HepG2 (cell line): ENCODE data around the gene FEM1B. TPM values are rescaled to one million over a fixed set of nuclear protein-coding genes. Genes with fewer than 3 reads are reported as not detected.

Source experiments
- ATAC-seq: fragments of 200-7000 bp; cut with Tn5 transposase; 3 replicates; pipeline ENCODE4 v1.9.1; 2020; ENCODE audit warnings: mild to moderate bottlenecking, moderate library complexity
- BruUV-seq: library from RNA; stranded (reverse); fragments of 400-500 nt; replicated peaks from 2 replicates; lab custom pipeline; 2021; lab: Mats Ljungman, UMichigan
- CTCF ChIA-PET: fragments of 300-600 bp; formaldehyde crosslinking; extraction: SDS; loops from one replicate; lab custom pipeline; 2021; ENCODE audit warnings: low total read pairs, inconsistent platforms, low intra/inter-chr PET ratio; lab: Yijun Ruan, JAX
- POLR2A ChIA-PET: fragments of 350-600 bp; sonication (Branson Sonifier 250); formaldehyde crosslinking; loops from one replicate; lab custom pipeline; 2020; ENCODE audit warnings: antibody characterized with exemption, inconsistent platforms; lab: Yijun Ruan, JAX
- DNase-seq: peaks from one replicate; pipeline ENCODE4 v3.0.0-alpha.2; 2015; ENCODE audit warnings: low spot score
- FAIRE-seq: peaks from 3 replicates; lab custom pipeline; 2011; peaks lifted over from hg19 to GRCh38; lab: Jason Lieb, UNC
- H2AFZ ChIP-seq: one replicate; pipeline ENCODE4 v1.6.1; 2011; ENCODE audit warnings: low read length, inconsistent platforms
- H3K27ac ChIP-seq: fragments of 300-600 bp; 3 replicates; pipeline ENCODE4 v1.8.0; 2011; ENCODE audit warnings: mixed run types, mild to moderate bottlenecking, mixed read lengths, low read length, inconsistent platforms; ENCODE audit not compliant: insufficient read depth; ENCODE audit errors: extremely low read length
- H3K27me3 ChIP-seq, 2 experiments: fragments of 200-600 bp in 1 of 2; 2 replicates in 1 of 2; 3 replicates in 1 of 2; pipeline versions ENCODE4 v1.6.0 to v1.8.0; 2011; ENCODE audit warnings: low read length in 2 of 2, mild to moderate bottlenecking in 2 of 2, moderate library complexity in 2 of 2, inconsistent platforms in 1 of 2; ENCODE audit not compliant: insufficient read depth in 2 of 2, control insufficient read depth in 1 of 2
- H3K36me3 ChIP-seq, 2 experiments: fragments of 200-600 bp in 1 of 2; replicated peaks in 1 of 2; 2 replicates in 1 of 2; 3 replicates in 1 of 2; pipeline versions ENCODE4 v1.5.1 to v1.8.0; 2011; ENCODE audit warnings: low read length in 2 of 2, inconsistent platforms in 1 of 2; ENCODE audit not compliant: insufficient read depth in 2 of 2, control insufficient read depth in 1 of 2
- H3K4me1 ChIP-seq: 2 replicates; pipeline ENCODE4 v1.5.1; 2012; ENCODE audit warnings: low read length, inconsistent platforms; ENCODE audit not compliant: insufficient read depth
- H3K4me2 ChIP-seq: 2 replicates; pipeline ENCODE4 v1.6.0; 2011; ENCODE audit warnings: low read depth, low read length, inconsistent platforms
- H3K4me3 ChIP-seq, 3 experiments: fragments of 200-600 bp in 1 of 3; sonication (generic), shearing (Covaris generic) in 1 of 3; replicated peaks in 1 of 3; 2 replicates each; pipeline ENCODE4 v1.5.1; 2011 to 2016; ENCODE audit warnings: low read length in 3 of 3, inconsistent platforms in 2 of 3, low read depth in 2 of 3, mild to moderate bottlenecking in 2 of 3, control low read depth in 1 of 3, mixed read lengths in 1 of 3; ENCODE audit not compliant: insufficient read depth in 1 of 3
- H3K79me2 ChIP-seq: one replicate; pipeline ENCODE4 v1.6.1; 2011; ENCODE audit warnings: low read length, inconsistent platforms; ENCODE audit not compliant: insufficient read depth
- H3K9ac ChIP-seq: 2 replicates; pipeline ENCODE4 v1.6.0; 2011; ENCODE audit warnings: mild to moderate bottlenecking, low read depth, low read length, inconsistent platforms; ENCODE audit not compliant: insufficient read depth
- H3K9me3 ChIP-seq: 2 replicates; pipeline ENCODE4 v1.5.1; 2012; ENCODE audit warnings: mild to moderate bottlenecking, low read length
- H4K20me1 ChIP-seq: 2 replicates; pipeline ENCODE4 v1.6.0; 2011; ENCODE audit warnings: inconsistent platforms, mild to moderate bottlenecking, low read length, moderate library complexity; ENCODE audit not compliant: insufficient read depth
- ATF7 ChIP-seq, 2 experiments: fragments of 450-650 bp in 1 of 2; sonication (generic) in 1 of 2; formaldehyde crosslinking in 1 of 2; IDR thresholded peaks; 2 replicates each; pipeline versions ENCODE4 v1.4.0 to v1.6.1; 2016 to 2020; ENCODE audit warnings: antibody characterized with exemption in 1 of 2, mild to moderate bottlenecking in 1 of 2, missing genetic modification reagents in 1 of 2
- GRHL1 ChIP-seq: sonication (generic); formaldehyde crosslinking; conservative IDR thresholded peaks from 2 replicates; pipeline ENCODE4 v1.8.0; 2022; ENCODE audit warnings: missing genetic modification reagents
- YEATS4 ChIP-seq: sonication (generic); formaldehyde crosslinking; IDR thresholded peaks from 2 replicates; pipeline ENCODE4 v1.4.0; 2020; ENCODE audit warnings: missing genetic modification reagents, borderline replicate concordance
- ZFYVE20 ChIP-seq: sonication (generic); formaldehyde crosslinking; IDR thresholded peaks from 2 replicates; pipeline ENCODE4 v1.8.0; 2023; ENCODE audit warnings: low read depth, mild to moderate bottlenecking, moderate library complexity, missing genetic modification reagents, borderline replicate concordance
- ZNF788 ChIP-seq: sonication (generic); formaldehyde crosslinking; IDR thresholded peaks from 2 replicates; pipeline ENCODE4 v1.5.0; 2020; ENCODE audit warnings: mild to moderate bottlenecking, missing genetic modification reagents, borderline replicate concordance
- WGBS: methylation state at CpG from one replicate; pipeline ENCODE4 v1.1.6; 2017; ENCODE audit warnings: low lambda C conversion rate; 5-methylcytosine and 5-hydroxymethylcytosine counted together
- in situ Hi-C: cut with HindIII; loops from 2 replicates; pipeline ENCODE4 v1.10.0; 2017; ENCODE audit warnings: low pct_unique_long_range_greater_than_20kb; ENCODE audit not compliant: extremely low pct_ligation_motif_present
- intact Hi-C: fragments of 100-400 bp; cut with micrococcal nuclease; formaldehyde crosslinking; loops from one replicate; pipeline ENCODE4 v1.10.0; 2022; ENCODE audit not compliant: unreplicated experiment
- polyA plus RNA-seq, 8 experiments: library from polyadenylated mRNA; depleted of rRNA in 3 of 8; stranded (reverse) in 7 of 8; unstranded in 1 of 8; fragments of >200 nt; fragmentation: Illumina TruSeq in 4 of 8; extraction: Trizol in 4 of 8; gene quantifications; 2 replicates each; pipeline versions ENCODE4 v1.2.1 to v1.2.3, GENCODE V29; 2011 to 2016; ENCODE audit warnings: low read depth in 4 of 8, missing spikeins in 1 of 8, mixed read lengths in 1 of 8; ENCODE audit not compliant: insufficient read depth in 1 of 8
- total RNA-seq, 5 experiments: library from RNA; depleted of rRNA; stranded (reverse); fragments of >200 nt; fragmentation: Illumina TruSeq; extraction: Trizol; gene quantifications; 2 replicates each; pipeline ENCODE4 v1.2.3, GENCODE V29; 2016; ENCODE audit warnings: low read depth in 1 of 5
- TF ChIP-seq, protein P1 (sequence below): IDR thresholded peaks from 2 replicates; pipeline ENCODE4 v1.6.1; 2016; ENCODE audit warnings: low read depth
- TF ChIP-seq, protein P2 (sequence below): IDR thresholded peaks from 2 replicates; pipeline ENCODE4 v1.4.0; 2020; ENCODE audit warnings: mild to moderate bottlenecking, missing genetic modification reagents

The FEM1B gene
- total and polyA plus RNA-seq, 2 of the 13 experiments (the other 11 are each of a cell fraction or from before 2014, with no cell fraction given), result 38.1 to 40.0 TPM

GRCh38 chr15:68231102-68231818 lies 46.3 kb upstream of the FEM1B start:
- H4K20me1 ChIP-seq, result no peaks in the 10 kb centered on the region; the same call in 1 of the 2 replicates
- H2AFZ ChIP-seq, result no peak overlapping the region
- no peak overlapping the region for H3K9ac ChIP-seq
- CTCF ChIA-PET, result no interaction called here
- no peaks in the 10 kb centered on the region; a peak in 1 of 5 replicates for H3K36me3 ChIP-seq
- H3K4me3 ChIP-seq, result no peak overlapping the region
- 49% methylated on average over 9 of the region's 9 CpGs for WGBS
- POLR2A ChIA-PET, result interaction anchor here (1.0 to 1.6 kb wide), 2 partner anchors 47 to 69 kb away, joined by 3 to 7 read pairs; partner anchors contain the start of gene FEM1B
- peaks cover 25% of the 10 kb centered on the region for H3K79me2 ChIP-seq
- no peak overlapping the region for H3K4me2 ChIP-seq
- ATAC-seq (no peak), FAIRE-seq (no peak), DNase-seq (no peak)
- intact Hi-C loops, result loop anchor here (5.0 kb wide), 1 partner anchor 46 kb away; the partner anchor contains the start of gene FEM1B
- TF ChIP-seq ATF7 (IDR thresholded peaks at IDR 0.05) (peak; percentile 48; the same call in 1 of the 2 replicates), ATF7 (CRISPR knock-in tag; IDR thresholded peaks at IDR 0.05) (no peak)
- TF ChIP-seq, protein P1, sequence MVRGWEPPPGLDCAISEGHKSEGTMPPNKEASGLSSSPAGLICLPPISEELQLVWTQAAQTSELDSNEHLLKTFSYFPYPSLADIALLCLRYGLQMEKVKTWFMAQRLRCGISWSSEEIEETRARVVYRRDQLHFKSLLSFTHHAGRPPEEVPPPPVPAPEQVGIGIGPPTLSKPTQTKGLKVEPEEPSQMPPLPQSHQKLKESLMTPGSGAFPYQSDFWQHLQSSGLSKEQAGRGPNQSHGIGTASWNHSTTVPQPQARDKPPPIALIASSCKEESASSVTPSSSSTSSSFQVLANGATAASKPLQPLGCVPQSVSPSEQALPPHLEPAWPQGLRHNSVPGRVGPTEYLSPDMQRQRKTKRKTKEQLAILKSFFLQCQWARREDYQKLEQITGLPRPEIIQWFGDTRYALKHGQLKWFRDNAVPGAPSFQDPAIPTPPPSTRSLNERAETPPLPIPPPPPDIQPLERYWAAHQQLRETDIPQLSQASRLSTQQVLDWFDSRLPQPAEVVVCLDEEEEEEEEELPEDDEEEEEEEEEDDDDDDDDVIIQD, result no peak
- peaks cover 0 to 7% of the 10 kb centered on the region in 2 experiments; a peak in 1 of 5 replicates for H3K27me3 ChIP-seq
- H3K4me1 ChIP-seq, result peaks cover 76% of the 10 kb centered on the region
- in situ Hi-C loops, result no loop called here
- BruUV-seq, result no TSS peak
- no peaks in the 10 kb centered on the region for H3K9me3 ChIP-seq
- no peak overlapping the region for H3K27ac ChIP-seq

GRCh38 chr15:68232449-68232848 lies 45.1 kb upstream of the FEM1B start:
- in situ Hi-C loops, result no loop called here
- intact Hi-C loops, result loop anchor here (5.0 kb wide), 1 partner anchor 45 kb away; the partner anchor contains the start of gene FEM1B
- no TSS peak for BruUV-seq
- ChIA-PET CTCF (no interaction called here), POLR2A (interaction anchor here (0.7 to 1.6 kb wide), 2 partner anchors 45 to 365 kb away, joined by 3 to 7 read pairs; partner anchors contain the start of gene FEM1B)
- peak overlapping the region in 1 of 3 experiments; percentile 40; a peak in 2 of 6 replicates for H3K4me3 ChIP-seq
- ATAC-seq, result no peak
- no peak overlapping the region for H2AFZ ChIP-seq
- H3K79me2 ChIP-seq, result peaks cover 16% of the 10 kb centered on the region
- DNase-seq, result peak; percentile 46
- H3K9ac ChIP-seq, result no peak overlapping the region
- FAIRE-seq, result peak; percentile 68
- H3K27ac ChIP-seq, result no peak overlapping the region
- peak overlapping the region; percentile 76 for H3K4me2 ChIP-seq
- peaks cover 0 to 7% of the 10 kb centered on the region in 2 experiments; a peak in 1 of 5 replicates for H3K27me3 ChIP-seq
- no peaks in the 10 kb centered on the region; a peak in 1 of 5 replicates for H3K36me3 ChIP-seq
- H3K9me3 ChIP-seq, result no peaks in the 10 kb centered on the region
- no peaks in the 10 kb centered on the region; the same call in 1 of the 2 replicates for H4K20me1 ChIP-seq
- H3K4me1 ChIP-seq, result peaks cover 71% of the 10 kb centered on the region
- 8% methylated on average over 5 of the region's 6 CpGs for WGBS
- TF ChIP-seq ZFYVE20 (no peak), GRHL1 (CRISPR knock-in tag) (no peak), YEATS4 (CRISPR knock-in tag) (no peak), ZNF788 (CRISPR knock-in tag) (no peak)
- TF ChIP-seq, protein P2, sequence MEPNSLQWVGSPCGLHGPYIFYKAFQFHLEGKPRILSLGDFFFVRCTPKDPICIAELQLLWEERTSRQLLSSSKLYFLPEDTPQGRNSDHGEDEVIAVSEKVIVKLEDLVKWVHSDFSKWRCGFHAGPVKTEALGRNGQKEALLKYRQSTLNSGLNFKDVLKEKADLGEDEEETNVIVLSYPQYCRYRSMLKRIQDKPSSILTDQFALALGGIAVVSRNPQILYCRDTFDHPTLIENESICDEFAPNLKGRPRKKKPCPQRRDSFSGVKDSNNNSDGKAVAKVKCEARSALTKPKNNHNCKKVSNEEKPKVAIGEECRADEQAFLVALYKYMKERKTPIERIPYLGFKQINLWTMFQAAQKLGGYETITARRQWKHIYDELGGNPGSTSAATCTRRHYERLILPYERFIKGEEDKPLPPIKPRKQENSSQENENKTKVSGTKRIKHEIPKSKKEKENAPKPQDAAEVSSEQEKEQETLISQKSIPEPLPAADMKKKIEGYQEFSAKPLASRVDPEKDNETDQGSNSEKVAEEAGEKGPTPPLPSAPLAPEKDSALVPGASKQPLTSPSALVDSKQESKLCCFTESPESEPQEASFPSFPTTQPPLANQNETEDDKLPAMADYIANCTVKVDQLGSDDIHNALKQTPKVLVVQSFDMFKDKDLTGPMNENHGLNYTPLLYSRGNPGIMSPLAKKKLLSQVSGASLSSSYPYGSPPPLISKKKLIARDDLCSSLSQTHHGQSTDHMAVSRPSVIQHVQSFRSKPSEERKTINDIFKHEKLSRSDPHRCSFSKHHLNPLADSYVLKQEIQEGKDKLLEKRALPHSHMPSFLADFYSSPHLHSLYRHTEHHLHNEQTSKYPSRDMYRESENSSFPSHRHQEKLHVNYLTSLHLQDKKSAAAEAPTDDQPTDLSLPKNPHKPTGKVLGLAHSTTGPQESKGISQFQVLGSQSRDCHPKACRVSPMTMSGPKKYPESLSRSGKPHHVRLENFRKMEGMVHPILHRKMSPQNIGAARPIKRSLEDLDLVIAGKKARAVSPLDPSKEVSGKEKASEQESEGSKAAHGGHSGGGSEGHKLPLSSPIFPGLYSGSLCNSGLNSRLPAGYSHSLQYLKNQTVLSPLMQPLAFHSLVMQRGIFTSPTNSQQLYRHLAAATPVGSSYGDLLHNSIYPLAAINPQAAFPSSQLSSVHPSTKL, result peak; percentile 39; the same call in 1 of the 2 replicates
